HUDEP-2 (cell line): ENCODE measurements around the gene SGMS2.

Experiments used
- DNase-seq, 76 experiments: peaks; one replicate each; lab custom pipeline; 2025; ENCODE audit not compliant: unreplicated experiment in 76 of 76; lab: John Stamatoyannopoulos, UW

SGMS2 gene

GRCh38 chr4:107824350-107825071 lies at the start of gene SGMS2:
SGMS2 (plus strand) TSS chr4:107824932; CDS start chr4:107895554, 70,622 bp downstream.
- DNase-seq = peak in 46 of 76 experiments; percentile 2 to 57 (median 24)

- DNase-seq = no peak
These were observed 46.8 kb upstream of the SGMS2 start for GRCh38 chr4:107777890-107778289.

GRCh38 chr4:107778784-107779530 lies 45.8 kb upstream of the SGMS2 start:
- DNase-seq = no peak

GRCh38 chr4:107780665-107781064 lies 44.1 kb upstream of the SGMS2 start:
- peak in 1 of 76 experiments; percentile 0 for DNase-seq

GRCh38 chr4:107791902-107792301 lies 32.8 kb upstream of the SGMS2 start:
- no peak for DNase-seq

GRCh38 chr4:107792711-107793110 lies 32.0 kb upstream of the SGMS2 start:
- no peak for DNase-seq

- no peak for DNase-seq
These were observed 30.7 kb upstream of the SGMS2 start for GRCh38 chr4:107793996-107794395.

- no peak for DNase-seq
These were observed 24.9 kb upstream of the SGMS2 start for GRCh38 chr4:107799669-107800450.

- no peak for DNase-seq
These were observed 24.0 kb upstream of the SGMS2 start for GRCh38 chr4:107800706-107801105.

GRCh38 chr4:107801766-107802211 lies 22.9 kb upstream of the SGMS2 start:
- no peak for DNase-seq

- DNase-seq = no peak
These were observed 19.8 kb upstream of the SGMS2 start for GRCh38 chr4:107804956-107805355.

GRCh38 chr4:107806196-107806595 lies 18.5 kb upstream of the SGMS2 start:
- DNase-seq = no peak

- no peak for DNase-seq
These were observed 16.2 kb upstream of the SGMS2 start for GRCh38 chr4:107808572-107808971.

GRCh38 chr4:107809210-107809609 lies 15.5 kb upstream of the SGMS2 start:
- DNase-seq = no peak

- DNase-seq = no peak
These were observed 10.0 kb upstream of the SGMS2 start for GRCh38 chr4:107814758-107815157.

- DNase-seq = no peak
These were observed 9.6 kb upstream of the SGMS2 start for GRCh38 chr4:107815158-107815557.

GRCh38 chr4:107818301-107818910 lies 6.3 kb upstream of the SGMS2 start:
- no peak for DNase-seq

- no peak for DNase-seq
These were observed 822 bp upstream of the SGMS2 start for GRCh38 chr4:107823870-107824349.

- DNase-seq = no peak
These were observed 516 bp downstream of the SGMS2 start for GRCh38 chr4:107825072-107825824.

GRCh38 chr4:107826421-107826980 lies 1.8 kb downstream of the SGMS2 start:
- no peak for DNase-seq
